HG03045 (cell line): ENCODE data around the gene FERMT3.

ENCODE experiments used
- ATAC-seq: cut with Tn5 transposase; IDR thresholded peaks from one replicate; pipeline ENCODE4 v1.9.1; 2021; ENCODE audit warnings: mild to moderate bottlenecking, moderate library complexity; ENCODE audit not compliant: unreplicated experiment

FERMT3 gene

DNA sequence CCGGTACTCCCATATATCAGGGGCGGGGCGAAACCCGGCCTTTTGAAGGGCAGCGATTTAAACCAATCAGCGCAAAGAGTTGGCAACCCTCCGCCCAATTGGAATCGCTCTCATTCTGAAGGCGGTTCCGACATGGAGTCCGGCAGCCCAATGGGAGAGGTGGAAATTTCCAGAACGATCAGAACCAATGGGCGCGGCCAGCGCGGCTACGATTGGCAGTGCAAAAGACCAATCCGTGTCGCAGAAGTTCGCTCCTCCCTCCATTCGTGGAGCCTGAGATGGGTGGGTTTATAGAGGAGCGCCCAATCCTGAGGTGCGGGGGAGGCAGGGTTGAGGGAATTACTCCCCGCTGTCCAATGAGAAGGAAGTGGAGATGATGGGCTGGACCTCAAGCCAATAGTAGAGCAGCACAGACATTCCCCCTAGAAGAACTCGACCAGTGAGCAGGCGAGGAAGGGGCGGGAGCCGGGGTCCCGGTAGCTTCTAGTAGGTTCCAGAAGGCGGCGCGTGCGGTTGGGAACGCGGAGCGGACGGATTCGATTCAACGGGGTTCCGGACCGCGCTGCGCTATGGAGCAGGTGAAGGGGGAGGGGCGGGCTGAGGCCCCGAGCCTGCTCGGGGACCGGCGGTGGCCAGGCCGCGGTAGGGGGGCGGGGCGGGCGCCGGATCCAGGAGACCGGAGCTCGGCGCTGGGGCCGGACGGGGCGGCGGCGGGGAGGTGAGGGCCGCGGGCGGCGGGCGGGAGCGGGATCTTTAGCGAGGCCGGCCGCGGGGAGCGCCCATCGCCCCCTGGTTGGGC is 20.6 kb upstream of the FERMT3 start, which contains the start of gene STIP1:
STIP1 (plus strand) TSS at position 479 of the 799 bp plus-strand sequence; CDS start at position 570, 91 bp downstream.
- ATAC-seq: peak; percentile 84

DNA sequence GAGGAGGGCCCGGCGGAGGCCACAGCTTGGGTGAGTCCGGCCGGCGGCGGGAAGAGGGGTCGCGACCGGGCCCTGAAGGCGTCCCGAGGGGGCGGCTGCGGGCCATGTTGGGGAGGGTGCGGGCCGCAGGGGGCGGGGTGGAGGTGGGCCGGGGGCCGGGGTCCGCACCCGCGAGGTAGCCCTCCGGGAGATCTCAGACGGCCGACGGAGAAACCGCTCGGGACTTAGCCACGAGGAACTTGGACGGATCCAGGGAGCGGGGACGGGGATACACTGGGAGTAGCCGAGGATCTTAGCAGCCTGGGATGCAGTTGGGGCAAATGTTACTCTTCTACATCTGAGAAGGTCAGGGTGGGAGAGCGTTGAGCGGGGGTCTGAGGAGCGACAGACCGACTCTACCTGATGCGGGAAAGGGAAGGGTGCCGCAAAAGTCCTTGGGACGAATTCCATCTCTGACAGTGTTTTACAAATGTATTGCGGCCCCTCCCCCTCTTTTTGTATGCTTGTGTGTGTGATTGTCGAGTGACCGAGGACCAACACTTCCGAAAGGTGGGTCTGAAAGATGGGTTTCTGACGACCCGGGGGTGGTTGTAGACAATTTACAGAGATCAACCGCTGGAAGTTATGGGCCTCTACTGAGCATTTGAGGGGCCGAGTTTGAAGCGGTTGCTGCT is 19.9 kb upstream of the FERMT3 start:
- peak; percentile 2 for ATAC-seq

DNA sequence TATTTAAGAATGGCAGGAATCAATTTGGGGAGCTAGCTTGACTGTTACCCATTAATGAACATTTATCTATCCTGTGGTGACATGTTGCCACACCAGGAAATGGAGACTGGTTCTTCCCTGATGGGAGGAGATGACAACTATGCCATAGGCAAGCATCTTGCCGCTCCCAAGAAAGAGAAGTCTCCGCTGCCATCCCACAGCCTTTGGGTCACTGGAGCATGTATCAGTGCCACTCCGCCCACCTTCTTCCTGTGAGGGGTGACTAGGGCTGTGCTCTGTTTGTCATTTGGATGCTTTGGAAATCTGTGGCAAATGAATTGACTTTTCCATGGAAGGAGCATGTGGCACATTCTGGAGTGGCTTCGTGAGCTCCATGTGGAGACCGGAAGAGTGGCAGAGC is 14.1 kb upstream of the FERMT3 start:
- ATAC-seq: no peak

DNA sequence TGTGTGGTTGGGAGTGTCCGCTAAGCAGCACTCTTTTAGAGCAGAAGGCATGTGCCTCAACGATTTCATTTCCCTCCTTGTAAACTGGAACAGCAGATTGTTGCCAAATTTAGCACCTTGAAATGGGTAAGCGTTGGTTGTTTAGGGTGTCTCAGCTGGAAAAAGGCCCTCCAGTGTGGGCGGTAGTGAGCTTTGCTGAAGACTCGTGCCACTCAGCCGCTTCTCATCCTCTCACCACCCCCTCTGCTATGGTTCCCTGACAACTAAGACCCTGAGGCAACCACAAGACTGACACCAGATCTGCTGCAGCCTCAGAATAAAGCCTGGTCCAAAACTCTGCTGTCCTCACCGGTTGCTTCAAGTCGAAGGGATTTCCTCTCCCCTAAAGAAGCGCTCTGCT is 9.9 kb upstream of the FERMT3 start:
- no peak for ATAC-seq

DNA sequence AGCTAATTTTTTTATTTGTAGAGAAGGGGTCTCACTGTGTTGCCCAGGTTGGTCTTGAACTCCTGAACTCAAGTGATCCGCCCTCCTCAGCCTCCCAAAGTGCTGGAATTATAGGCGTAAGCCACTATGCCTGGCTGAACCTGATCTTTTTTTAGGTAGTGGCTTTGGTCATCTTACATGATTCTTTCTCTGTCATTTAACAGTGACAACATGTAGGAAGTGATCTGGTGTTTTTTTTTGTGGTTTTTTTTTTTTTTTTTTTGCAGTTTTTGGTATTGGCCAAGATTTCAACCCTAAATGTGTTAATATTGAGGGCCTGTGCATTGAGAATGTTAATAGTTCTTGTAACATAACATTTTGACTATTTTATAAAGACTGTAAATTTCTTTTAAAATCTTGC is 8.0 kb upstream of the FERMT3 start:
- no peak for ATAC-seq

DNA sequence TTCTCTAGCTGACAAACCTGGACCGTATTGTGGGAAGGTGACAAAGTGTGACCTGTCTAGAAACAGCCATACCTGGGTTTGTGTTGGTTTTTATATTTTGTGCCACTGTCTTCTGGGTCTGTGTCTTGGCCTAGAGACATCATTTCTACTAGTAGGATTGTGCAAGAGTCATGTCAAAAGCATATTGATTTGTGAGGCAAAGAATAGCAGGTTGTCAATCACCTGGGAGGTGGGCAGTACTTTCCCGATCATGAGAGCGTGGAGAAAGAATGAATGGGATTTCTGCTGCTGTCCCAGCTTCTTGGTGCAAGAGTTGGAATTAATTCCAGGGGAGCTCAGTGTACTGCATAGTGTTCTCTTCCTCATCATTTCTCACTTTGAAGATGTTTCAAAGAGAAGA is 5.0 kb upstream of the FERMT3 start:
- ATAC-seq: no peak

DNA sequence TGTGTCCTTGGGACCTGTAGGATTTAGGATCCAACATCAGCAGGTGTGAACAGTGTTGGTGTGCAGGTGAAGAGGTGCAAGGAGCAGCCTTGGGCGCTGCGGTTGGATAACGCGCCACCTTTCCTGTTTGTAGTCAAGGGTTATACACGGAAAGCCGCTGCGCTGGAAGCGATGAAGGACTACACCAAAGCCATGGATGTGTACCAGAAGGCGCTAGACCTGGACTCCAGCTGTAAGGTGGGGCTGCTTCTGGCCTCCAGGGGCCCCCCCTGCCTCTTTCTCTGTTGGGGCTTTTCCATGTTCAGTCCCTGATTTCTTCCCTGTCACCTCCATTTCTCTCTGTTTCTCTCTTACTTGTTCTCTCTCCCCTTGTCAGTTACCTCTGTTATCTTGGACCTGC is 3.5 kb upstream of the FERMT3 start:
- no peak for ATAC-seq

DNA sequence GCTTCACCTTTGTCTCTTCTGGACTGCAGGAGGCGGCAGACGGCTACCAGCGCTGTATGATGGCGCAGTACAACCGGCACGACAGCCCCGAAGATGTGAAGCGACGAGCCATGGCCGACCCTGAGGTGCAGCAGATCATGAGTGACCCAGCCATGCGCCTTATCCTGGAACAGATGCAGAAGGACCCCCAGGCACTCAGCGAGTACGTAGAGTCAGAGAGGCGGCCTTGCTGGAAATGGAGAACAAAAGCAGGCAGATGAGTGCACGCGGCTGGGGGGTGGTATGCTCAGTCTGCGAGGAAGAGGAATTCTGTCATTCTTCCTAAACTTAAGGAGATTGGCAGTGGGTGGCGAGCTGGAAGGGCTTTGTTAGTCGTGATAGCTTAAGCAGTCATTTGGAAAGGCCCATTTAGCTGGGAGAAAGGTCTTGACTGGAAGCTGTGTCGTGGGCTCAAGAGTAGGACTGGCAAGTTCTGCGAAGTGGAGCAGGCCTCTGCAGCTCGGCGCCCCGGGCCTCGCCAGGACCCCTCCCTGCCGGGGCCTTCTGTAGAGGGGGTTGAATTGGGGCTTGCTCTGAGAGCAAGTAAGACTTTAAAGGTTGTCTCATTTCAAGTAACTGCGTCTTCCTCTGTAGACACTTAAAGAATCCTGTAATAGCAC is 3.0 kb upstream of the FERMT3 start:
- no peak for ATAC-seq

DNA sequence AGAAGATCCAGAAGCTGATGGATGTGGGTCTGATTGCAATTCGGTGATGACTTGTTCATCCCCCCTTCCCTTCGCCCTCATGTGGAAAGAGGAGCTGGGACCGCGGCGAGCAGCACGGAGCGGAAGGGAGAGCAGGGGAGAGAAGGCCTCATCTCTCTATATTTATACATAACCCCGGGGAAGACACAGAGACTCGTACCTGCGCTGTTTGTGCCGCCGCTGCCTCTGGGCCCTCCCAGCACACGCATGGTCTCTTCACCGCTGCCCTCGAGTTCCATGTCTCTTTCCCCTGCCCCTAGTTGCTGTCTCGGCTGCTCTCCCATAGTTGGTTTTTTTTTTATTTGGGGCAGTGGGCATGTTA is 2.5 kb upstream of the FERMT3 start:
- no peak for ATAC-seq

DNA sequence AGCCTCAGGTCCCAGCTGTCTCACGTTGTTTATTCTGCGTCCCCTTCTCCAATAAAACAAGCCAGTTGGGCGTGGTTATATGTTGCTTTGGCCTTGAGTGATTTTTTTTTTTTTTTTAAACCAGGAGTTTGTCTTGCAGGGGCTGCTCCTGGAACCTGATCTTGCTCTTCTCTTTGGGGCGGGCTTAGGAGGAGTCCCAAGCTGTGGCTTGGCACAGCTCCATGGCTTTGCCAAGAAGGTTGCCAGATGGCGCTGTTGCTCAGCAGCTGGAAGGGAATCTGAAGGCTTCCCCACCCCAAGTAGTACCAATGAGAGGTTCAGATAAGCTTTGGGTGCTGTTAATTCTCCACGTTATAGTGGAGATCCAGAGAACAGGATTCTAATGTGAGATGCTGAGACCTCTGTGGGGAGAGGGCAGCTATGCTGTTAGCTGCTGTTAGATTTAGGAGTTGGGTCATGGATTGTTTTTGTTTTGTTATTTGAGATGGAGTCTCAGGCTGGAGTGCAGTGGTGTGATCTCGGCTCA is 2.0 kb upstream of the FERMT3 start:
- no peak for ATAC-seq

DNA sequence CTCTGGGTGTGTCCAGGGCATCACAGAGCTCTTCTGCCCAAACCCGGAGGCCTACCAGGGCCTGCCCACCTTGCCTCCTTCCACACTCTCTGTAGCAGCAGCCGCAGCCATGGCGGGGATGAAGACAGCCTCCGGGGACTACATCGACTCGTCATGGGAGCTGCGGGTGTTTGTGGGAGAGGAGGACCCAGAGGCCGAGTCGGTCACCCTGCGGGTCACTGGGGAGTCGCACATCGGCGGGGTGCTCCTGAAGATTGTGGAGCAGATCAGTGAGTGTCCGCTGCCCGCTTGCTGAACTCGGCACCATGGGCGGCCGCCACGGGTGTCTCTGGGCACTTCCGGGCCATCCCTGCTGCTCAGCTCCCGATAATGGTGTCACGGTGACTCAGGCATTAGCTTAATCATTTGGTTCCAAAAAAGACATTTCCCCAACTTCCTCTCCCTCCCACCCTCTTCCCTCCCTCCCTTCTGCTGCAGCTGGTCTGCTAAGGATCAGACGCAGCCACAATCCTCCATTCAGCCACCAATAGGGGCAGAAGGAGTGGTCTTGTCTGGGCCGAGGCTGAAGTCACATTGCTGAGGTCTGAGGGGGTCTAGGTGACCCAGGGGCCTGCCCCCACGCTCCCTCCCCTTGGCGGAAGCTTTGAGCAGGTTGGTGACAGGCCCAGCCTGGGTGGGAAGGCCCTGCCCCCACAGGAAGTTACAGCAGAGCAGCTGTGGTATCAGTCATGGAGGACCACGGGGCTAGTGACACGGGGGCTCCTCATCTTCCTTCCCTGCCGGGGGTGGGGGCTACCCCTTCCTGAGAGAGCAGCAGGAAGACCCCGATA is 950 bp downstream of the FERMT3 start:
- peak; percentile 42 for ATAC-seq

DNA sequence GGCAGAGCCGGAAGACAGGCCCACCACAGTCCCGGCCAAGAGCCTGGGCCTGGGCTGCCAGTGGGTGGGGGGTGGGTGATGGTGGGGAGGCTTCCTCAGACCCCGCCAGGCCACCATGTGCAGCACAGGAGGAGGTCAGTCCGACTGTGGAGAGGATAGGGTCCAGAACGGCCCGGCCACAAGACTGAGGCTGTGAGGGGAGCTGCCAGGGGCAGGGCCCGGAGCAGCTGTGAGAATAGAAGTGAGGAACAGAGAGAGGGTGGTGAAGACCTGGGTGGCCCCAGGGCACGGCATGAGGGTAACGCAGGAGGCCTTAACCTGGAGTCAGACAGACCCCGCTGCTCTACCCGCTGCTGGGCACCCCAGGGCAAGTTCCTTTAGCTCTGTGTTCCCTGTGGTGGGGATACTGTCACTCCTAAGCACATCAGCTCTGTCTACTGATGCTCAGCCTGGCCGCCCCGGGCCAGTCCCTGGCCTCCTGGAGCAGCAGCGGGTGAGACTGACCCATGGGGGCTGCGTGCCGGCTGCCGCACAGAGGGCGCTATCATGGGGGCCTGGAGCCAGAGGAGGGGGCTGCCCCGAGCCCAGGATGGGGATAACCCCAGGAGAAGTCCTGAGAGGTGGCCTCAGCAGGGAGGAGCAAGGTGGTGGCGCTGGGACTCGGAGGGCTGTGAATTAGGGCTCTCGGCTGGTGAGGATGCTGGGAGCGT is 1.7 kb downstream of the FERMT3 start:
- ATAC-seq: no peak

DNA sequence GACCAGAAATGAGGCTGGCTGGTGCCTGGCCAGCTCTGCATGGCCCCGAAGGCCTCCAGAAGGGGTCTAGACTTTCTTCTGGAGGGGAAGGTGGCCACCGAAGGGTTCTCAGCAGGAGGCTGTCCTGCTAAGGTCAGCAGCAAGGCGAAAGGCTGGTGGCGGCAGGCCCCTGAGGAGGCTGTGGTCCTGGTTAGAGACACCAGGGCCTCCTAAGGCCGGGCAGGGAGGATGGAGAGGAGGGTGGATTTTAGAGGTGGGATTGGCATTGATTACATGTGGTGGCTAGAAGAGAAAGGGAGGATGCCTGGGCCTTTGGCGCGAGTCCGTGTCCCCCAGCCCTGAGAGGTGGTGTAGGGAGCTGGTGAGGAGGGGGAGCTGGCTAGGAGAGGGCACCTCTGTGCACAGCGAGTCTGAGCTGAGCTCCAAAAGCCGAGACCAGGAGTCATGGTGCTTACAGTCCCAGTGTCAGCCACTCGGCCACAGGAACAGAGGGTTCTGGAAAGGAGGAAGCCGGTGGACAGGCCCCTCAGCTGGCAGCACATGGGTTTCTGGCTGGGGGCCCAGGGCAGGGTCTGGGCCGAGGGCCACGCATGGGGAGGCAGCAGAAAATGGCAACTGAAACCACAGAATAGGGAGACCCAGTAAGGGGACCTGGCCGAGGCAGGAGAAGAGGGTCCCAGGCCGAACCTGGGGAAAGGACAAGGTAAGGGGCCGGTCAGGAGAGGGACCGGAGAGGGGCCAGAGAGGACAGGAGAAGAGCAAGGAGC is 2.5 kb downstream of the FERMT3 start:
- no peak for ATAC-seq

DNA sequence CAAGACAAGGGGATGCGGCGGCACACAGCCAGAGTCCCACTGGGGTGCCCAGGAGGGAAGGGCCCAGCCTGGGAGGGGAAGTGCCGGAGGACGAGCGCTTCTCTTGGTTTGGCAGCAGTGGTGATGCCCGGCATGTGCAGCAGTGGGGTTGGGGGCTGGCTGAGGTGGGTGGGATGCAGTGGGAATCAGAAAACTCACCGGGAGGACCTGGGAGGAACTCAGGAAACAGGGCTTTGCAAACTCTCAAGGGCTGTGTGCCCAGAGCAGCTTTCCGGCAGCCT is 3.0 kb downstream of the FERMT3 start:
- no peak for ATAC-seq

DNA sequence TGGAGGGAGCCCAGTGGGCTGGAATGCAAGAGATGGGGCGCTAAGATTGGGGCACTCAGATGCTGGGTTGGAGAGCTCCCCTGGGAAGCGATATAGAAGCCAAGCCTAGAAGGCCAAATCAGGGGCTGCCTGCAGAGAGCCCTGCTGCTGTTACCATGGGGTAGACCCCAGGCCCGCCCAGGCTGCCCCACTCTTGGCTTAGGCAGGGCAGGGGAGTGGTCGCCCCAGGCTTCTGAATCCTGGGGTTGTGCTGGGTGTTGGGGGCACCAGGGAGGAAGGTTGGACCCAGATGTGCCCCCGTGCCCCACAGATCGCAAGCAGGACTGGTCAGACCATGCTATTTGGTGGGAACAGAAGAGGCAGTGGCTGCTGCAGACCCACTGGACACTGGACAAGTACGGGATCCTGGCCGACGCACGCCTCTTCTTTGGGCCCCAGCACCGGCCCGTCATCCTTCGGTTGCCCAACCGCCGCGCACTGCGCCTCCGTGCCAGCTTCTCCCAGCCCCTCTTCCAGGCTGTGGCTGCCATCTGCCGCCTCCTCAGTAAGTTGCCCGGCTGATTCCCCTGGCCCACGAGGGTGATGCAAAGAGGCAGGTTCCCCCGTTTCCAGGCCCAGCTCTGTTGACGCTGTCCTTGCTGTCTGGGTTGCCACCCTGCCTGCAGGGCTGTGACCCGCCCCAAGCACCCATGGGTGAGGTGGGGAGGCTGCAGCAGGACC is 3.9 kb downstream of the FERMT3 start:
- ATAC-seq: no peak

DNA sequence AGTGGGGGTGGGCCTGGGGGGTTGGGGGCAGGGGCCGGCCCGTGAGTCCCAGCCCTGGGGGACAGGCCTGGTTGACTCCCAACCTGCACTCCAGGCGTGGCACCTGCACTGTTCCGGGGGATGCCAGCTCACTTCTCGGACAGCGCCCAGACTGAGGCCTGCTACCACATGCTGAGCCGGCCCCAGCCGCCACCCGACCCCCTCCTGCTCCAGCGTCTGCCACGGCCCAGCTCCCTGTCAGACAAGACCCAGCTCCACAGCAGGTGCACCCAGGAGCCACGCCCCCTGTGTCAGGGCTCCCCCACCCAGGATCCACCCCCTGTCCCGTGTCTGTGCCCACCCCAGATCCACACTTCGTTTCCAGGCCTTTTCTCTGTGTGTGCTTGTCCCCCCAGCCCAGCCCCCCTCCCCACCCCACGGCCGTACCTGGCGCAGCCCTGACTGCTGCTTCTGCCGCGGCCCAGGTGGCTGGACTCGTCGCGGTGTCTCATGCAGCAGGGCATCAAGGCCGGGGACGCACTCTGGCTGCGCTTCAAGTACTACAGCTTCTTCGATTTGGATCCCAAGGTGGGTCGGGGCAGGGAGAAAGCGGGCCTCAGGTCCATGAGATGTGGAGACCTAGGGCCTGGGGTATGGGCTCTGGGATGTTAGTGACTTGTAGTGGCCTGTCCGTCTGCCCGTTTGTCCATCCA is 4.8 kb downstream of the FERMT3 start:
- no peak for ATAC-seq

DNA sequence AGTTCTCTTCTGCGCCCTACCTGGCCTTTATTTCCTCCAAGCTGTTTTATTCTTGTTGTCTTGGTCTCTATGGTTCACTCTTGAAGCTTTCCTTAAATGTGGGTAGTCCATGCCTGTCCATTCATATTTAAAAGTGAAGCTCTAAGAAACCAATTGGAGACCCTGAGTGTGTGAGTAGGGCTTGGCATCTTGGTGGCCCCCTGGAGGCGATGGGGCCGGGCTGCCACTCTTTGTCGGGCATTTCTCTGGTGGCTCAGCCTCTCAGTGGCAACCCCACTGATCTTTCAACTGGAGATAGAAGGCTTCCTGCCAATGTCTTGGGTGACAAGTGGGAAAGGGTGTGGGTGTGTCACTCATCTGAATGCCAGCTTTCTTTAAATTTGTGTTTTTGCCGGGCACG is 10.4 kb downstream of the FERMT3 start:
- ATAC-seq: no peak

DNA sequence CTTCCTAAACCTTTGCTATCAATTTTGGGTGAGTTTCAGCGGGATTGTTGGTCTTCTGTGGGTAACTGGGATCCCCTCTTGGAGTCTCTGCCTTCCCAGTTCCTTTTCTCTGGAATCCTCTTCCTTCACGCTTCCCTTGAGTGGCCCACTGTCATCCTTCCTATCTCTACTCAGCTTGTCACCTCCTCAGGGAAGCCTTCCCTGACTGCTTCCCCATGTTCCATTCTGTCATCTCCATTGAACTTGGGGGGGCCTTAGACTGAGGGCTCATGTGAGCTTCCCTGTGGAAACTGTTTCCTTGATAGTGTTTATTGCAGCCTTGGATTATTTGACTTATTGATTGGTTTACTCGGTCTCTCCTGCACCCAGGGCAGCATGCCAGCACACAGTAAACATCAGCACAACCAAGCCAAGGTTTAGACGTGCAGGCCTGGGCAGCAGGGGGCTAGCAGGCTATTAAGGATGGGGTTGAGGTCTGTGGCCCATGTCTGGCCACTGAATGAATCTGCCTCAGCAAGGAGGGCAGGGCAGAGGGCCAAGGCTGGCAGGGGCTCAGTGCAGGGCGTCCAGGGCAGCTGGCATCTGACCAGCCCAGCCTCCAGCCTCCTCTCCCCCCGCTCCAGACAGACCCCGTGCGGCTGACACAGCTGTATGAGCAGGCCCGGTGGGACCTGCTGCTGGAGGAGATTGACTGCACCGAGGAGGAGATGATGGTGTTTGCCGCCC is 12.3 kb downstream of the FERMT3 start:
- ATAC-seq: no peak
